ENCODE results near the gene THEM4. TPM values are rescaled to one million over a fixed set of nuclear protein-coding genes. Genes with fewer than 3 reads are reported as not detected.

The THEM4 gene
- total RNA-seq, 2 experiments from 2014 or later = 7.2 to 21.5 TPM

GRCh38 chr1:151956957-151957497 is 47.7 kb upstream of the THEM4 start:
- Histone ChIP-seq H3K9me2 (ENCODE audit: insufficient read depth, low read length) (no peaks in the 10 kb centered on the region), H3K27ac (ENCODE audit: low read depth, low read length, poor library complexity, severe bottlenecking) (no peak overlapping the region), H3K9me3 (ENCODE audit: low read length) (no peaks in the 10 kb centered on the region), H4K20me1 (ENCODE audit: insufficient read depth, low read length) (no peaks in the 10 kb centered on the region), H3K4me1 (ENCODE audit: insufficient read depth, low read length, poor library complexity, severe bottlenecking) (no peaks in the 10 kb centered on the region), H3K36me3 (ENCODE audit: insufficient read depth, low read length) (no peaks in the 10 kb centered on the region), H3K4me2 (ENCODE audit: low read length) (no peak overlapping the region), H3K4me3 (ENCODE audit: low read depth, low read length, poor library complexity, severe bottlenecking) (no peak overlapping the region), H3K79me2 (ENCODE audit: insufficient read depth, low read depth, low read length) (no peaks in the 10 kb centered on the region), H2AFZ (ENCODE audit: low read length) (no peak overlapping the region)
- DNase-seq (ENCODE audit: low spot score) = no peak
- TF ChIP-seq EZH2phosphoT487 (IDR thresholded peaks at IDR 0.05; ENCODE audit: borderline replicate concordance, low read depth, low read length) (no peak), CTCF (conservative IDR thresholded peaks at IDR 0.05; ENCODE audit: low read length) (no peak)
- CTCF ChIA-PET (ENCODE audit: unreplicated experiment) = no interaction called here
- POLR2A ChIA-PET = no interaction called here
- no TSS peak for BruUV-seq (replicated peaks)
- intact Hi-C loops (cut with micrococcal nuclease; ENCODE audit: unreplicated experiment) = no loop called here

- Histone ChIP-seq H3K9me2 (ENCODE audit: insufficient read depth, low read length) (no peaks in the 10 kb centered on the region), H3K4me3 (ENCODE audit: low read depth, low read length, poor library complexity, severe bottlenecking) (no peak overlapping the region), H3K9me3 (ENCODE audit: low read length) (no peaks in the 10 kb centered on the region), H3K27ac (ENCODE audit: low read depth, low read length, poor library complexity, severe bottlenecking) (no peak overlapping the region), H3K36me3 (ENCODE audit: insufficient read depth, low read length) (no peaks in the 10 kb centered on the region), H4K20me1 (ENCODE audit: insufficient read depth, low read length) (no peaks in the 10 kb centered on the region), H3K79me2 (ENCODE audit: insufficient read depth, low read depth, low read length) (no peaks in the 10 kb centered on the region), H3K4me2 (ENCODE audit: low read length) (no peak overlapping the region), H3K4me1 (ENCODE audit: insufficient read depth, low read length, poor library complexity, severe bottlenecking) (no peaks in the 10 kb centered on the region), H2AFZ (ENCODE audit: low read length) (no peak overlapping the region)
- intact Hi-C loops (cut with micrococcal nuclease; ENCODE audit: unreplicated experiment) = no loop called here
- TF ChIP-seq CTCF (conservative IDR thresholded peaks at IDR 0.05; ENCODE audit: low read length) = no peak
- no TSS peak for BruUV-seq (replicated peaks)
- no peak for DNase-seq (ENCODE audit: low spot score)
- ChIA-PET POLR2A (interaction anchor here (0.8 kb wide), 1 partner anchor 32 kb away, joined by 3 read pairs; no protein-coding TSS in a partner anchor), CTCF (ENCODE audit: unreplicated experiment) (no interaction called here)
Measured at GRCh38 chr1:151953409-151954094, 44.2 kb upstream of the THEM4 start.

GRCh38 chr1:151952811-151953210 is 43.5 kb upstream of the THEM4 start:
- H3K36me3 ChIP-seq (ENCODE audit: insufficient read depth, low read length) = no peaks in the 10 kb centered on the region
- H3K4me2 ChIP-seq (ENCODE audit: low read length) = no peak overlapping the region
- no peaks in the 10 kb centered on the region for H4K20me1 ChIP-seq (ENCODE audit: insufficient read depth, low read length)
- POLR2A ChIA-PET = interaction anchor here (0.7 to 1.1 kb wide), 2 partner anchors 30 to 35 kb away, joined by 3 to 5 read pairs; no protein-coding TSS in a partner anchor
- H3K4me1 ChIP-seq (ENCODE audit: insufficient read depth, low read length, poor library complexity, severe bottlenecking) = no peaks in the 10 kb centered on the region
- H3K27ac ChIP-seq (ENCODE audit: low read depth, low read length, poor library complexity, severe bottlenecking) = no peak overlapping the region
- H3K4me3 ChIP-seq (ENCODE audit: low read depth, low read length, poor library complexity, severe bottlenecking) = no peak overlapping the region
- BruUV-seq (replicated peaks) = no TSS peak
- no peak overlapping the region for H2AFZ ChIP-seq (ENCODE audit: low read length)
- no peaks in the 10 kb centered on the region for H3K9me2 ChIP-seq (ENCODE audit: insufficient read depth, low read length)
- CTCF ChIA-PET (ENCODE audit: unreplicated experiment) = no interaction called here
- TF ChIP-seq EZH2phosphoT487 (IDR thresholded peaks at IDR 0.05; ENCODE audit: borderline replicate concordance, low read depth, low read length) (no peak), CTCF (conservative IDR thresholded peaks at IDR 0.05; ENCODE audit: low read length) (no peak)
- H3K79me2 ChIP-seq (ENCODE audit: insufficient read depth, low read depth, low read length) = no peaks in the 10 kb centered on the region
- intact Hi-C loops (cut with micrococcal nuclease; ENCODE audit: unreplicated experiment) = no loop called here
- no peaks in the 10 kb centered on the region for H3K9me3 ChIP-seq (ENCODE audit: low read length)
- no peak for DNase-seq (ENCODE audit: low spot score)
